GM12878 (cell line): ENCODE data around the gene IRF4. TPM values are rescaled to one million over a fixed set of nuclear protein-coding genes. Genes with fewer than 3 reads are reported as not detected.

Experiments
- ATAC-seq: fragments of 200-7000 bp; cut with Tn5 transposase; 3 replicates; pipeline ENCODE4 v1.9.1; 2020; ENCODE audit warnings: mild to moderate bottlenecking, moderate library complexity
- BruUV-seq: library from RNA; stranded (reverse); fragments of 400-500 nt; replicated peaks from 2 replicates; lab custom pipeline; 2021; lab: Mats Ljungman, UMichigan
- CTCF ChIA-PET: fragments of 300-600 bp; sonication (Branson Sonifier 250); formaldehyde crosslinking; extraction: SDS; loops from one replicate; lab custom pipeline; 2021; ENCODE audit warnings: inconsistent platforms; lab: Yijun Ruan, JAX
- POLR2A ChIA-PET: fragments of 350-600 bp; formaldehyde crosslinking; extraction: SDS; loops from one replicate; lab custom pipeline; 2021; ENCODE audit warnings: inconsistent platforms; lab: Charles Lee
- RAD21 ChIA-PET: fragments of 300-600 bp; sonication (Branson Sonifier 250); formaldehyde crosslinking; loops from one replicate; lab custom pipeline; 2023; ENCODE audit warnings: antibody characterized with exemption; ENCODE audit not compliant: unreplicated experiment; lab: Charles Lee
- SMC1A ChIA-PET: fragments of 300-600 bp; sonication (Branson Sonifier 250); formaldehyde crosslinking; loops from one replicate; lab custom pipeline; 2023; ENCODE audit not compliant: unreplicated experiment, uncharacterized antibody; lab: Charles Lee
- DNase-seq: peaks from one replicate; pipeline ENCODE4 v3.0.0-alpha.2; 2011; ENCODE audit warnings: low read depth, low spot score
- FAIRE-seq: peaks from 3 replicates; lab custom pipeline; 2011; peaks lifted over from hg19 to GRCh38; lab: Jason Lieb, UNC
- H2AFZ ChIP-seq: 2 replicates; pipeline ENCODE4 v1.6.0; 2011; ENCODE audit warnings: low read depth, low read length, control low read depth; ENCODE audit not compliant: control insufficient read depth
- H3K27ac ChIP-seq: 2 replicates; pipeline ENCODE4 v1.5.1; 2011; ENCODE audit warnings: control low read depth; ENCODE audit not compliant: control insufficient read depth, insufficient read depth
- H3K27me3 ChIP-seq, 2 experiments: replicated peaks in 1 of 2; 2 replicates each; pipeline versions ENCODE4 v1.6.0 to v1.6.1; 2011; ENCODE audit warnings: low read length in 1 of 2; ENCODE audit not compliant: control insufficient read depth in 2 of 2, insufficient read depth in 2 of 2
- H3K36me3 ChIP-seq, 2 experiments: 2 replicates each; pipeline ENCODE4 v1.5.1; 2011; ENCODE audit warnings: low read length in 1 of 2; ENCODE audit not compliant: control insufficient read depth in 2 of 2, insufficient read depth in 2 of 2
- H3K4me1 ChIP-seq: 2 replicates; pipeline ENCODE4 v1.6.1; 2011; ENCODE audit warnings: mild to moderate bottlenecking, low read length, moderate library complexity, mixed read lengths; ENCODE audit not compliant: control insufficient read depth, insufficient read depth
- H3K4me2 ChIP-seq: 2 replicates; pipeline ENCODE4 v1.6.0; 2011; ENCODE audit warnings: control low read depth; ENCODE audit not compliant: control insufficient read depth, insufficient read depth
- H3K4me3 ChIP-seq: fragments of 200-600 bp; sonication (generic); 2 replicates; pipeline ENCODE4 v1.5.1; 2016
- H3K79me2 ChIP-seq: 2 replicates; pipeline ENCODE4 v1.6.0; 2011; ENCODE audit warnings: low read length; ENCODE audit not compliant: control insufficient read depth, insufficient read depth
- H3K9ac ChIP-seq: 2 replicates; pipeline ENCODE4 v1.8.0; 2011; ENCODE audit warnings: low read length, control low read depth, mixed read lengths; ENCODE audit not compliant: control insufficient read depth, insufficient read depth
- H3K9me3 ChIP-seq: replicated peaks from 3 replicates; pipeline ENCODE4 v1.5.1; 2011; ENCODE audit warnings: mild to moderate bottlenecking, low read length; ENCODE audit not compliant: control insufficient read depth, insufficient read depth
- H4K20me1 ChIP-seq: 2 replicates; pipeline ENCODE4 v1.6.0; 2011; ENCODE audit not compliant: control insufficient read depth, insufficient read depth
- BMI1 ChIP-seq: fragments of 450-650 bp; IDR thresholded peaks from 2 replicates; pipeline ENCODE4 v1.6.1; 2016; ENCODE audit warnings: mild to moderate bottlenecking, moderate library complexity, borderline replicate concordance
- EP300 ChIP-seq, 2 experiments: fragments of 150-350 bp in 1 of 2; IDR thresholded peaks; 2 replicates each; pipeline ENCODE4 v1.6.1; 2011 to 2012; ENCODE audit warnings: low read depth in 2 of 2, low read length in 2 of 2, borderline replicate concordance in 1 of 2, improper control_type of control experiment in 1 of 2, inconsistent platforms in 1 of 2; ENCODE audit not compliant: control insufficient read depth in 1 of 2
- KDM1A ChIP-seq: fragments of 200-600 bp; sonication (generic); IDR thresholded peaks from 2 replicates; pipeline ENCODE4 v1.6.1; 2016; ENCODE audit warnings: borderline replicate concordance
- MEF2A ChIP-seq: IDR thresholded peaks from 2 replicates; pipeline ENCODE4 v1.6.1; 2011; ENCODE audit warnings: low read depth, mild to moderate bottlenecking, low read length, moderate library complexity; ENCODE audit not compliant: insufficient read depth
- NFYB ChIP-seq: IDR thresholded peaks from 2 replicates; pipeline ENCODE4 v1.6.1; 2011; ENCODE audit warnings: low read depth, mild to moderate bottlenecking, low read length, improper control_type of control experiment, moderate library complexity; ENCODE audit not compliant: insufficient read depth
- RCOR1 ChIP-seq: conservative IDR thresholded peaks from 2 replicates; pipeline ENCODE4 v1.6.1; 2012; ENCODE audit warnings: low read depth, low read length, improper control_type of control experiment
- TCF12 ChIP-seq: IDR thresholded peaks from 2 replicates; pipeline ENCODE4 v1.6.1; 2011; ENCODE audit warnings: low read depth, mild to moderate bottlenecking, low read length
- WGBS: methylation state at CpG from one replicate; pipeline ENCODE4 v1.1.6; 2016; ENCODE audit warnings: low lambda C conversion rate; ENCODE audit not compliant: insufficient replicate concordance, insufficient coverage; ENCODE audit errors: missing lambda C conversion rate; 5-methylcytosine and 5-hydroxymethylcytosine counted together
- in situ Hi-C: fragments of 300-500 bp; cut with MboI; formaldehyde crosslinking; loops from 9 replicates; pipeline ENCODE4 v1.14.3; 2018; ENCODE audit warnings: mixed read lengths
- intact Hi-C: fragments of 100-400 bp; cut with micrococcal nuclease; formaldehyde crosslinking; loops from one replicate; pipeline ENCODE4 v1.14.2; 2022; ENCODE audit not compliant: unreplicated experiment
- polyA plus RNA-seq, 11 experiments: library from polyadenylated mRNA; depleted of rRNA in 4 of 11; unstranded in 6 of 11; stranded (reverse) in 5 of 11; fragments of >200 nt; fragmentation: Nextera tagmentation in 4 of 11; fragmentation: Illumina TruSeq in 1 of 11; extraction: Ambion mirVana in 4 of 11; extraction: Trizol in 1 of 11; gene quantifications; 1 replicate in 1 of 11; 2 replicates in 10 of 11; pipeline versions ENCODE4 v1.2.1 to v1.2.3, GENCODE V29; 2011 to 2016; ENCODE audit warnings: inconsistent platforms in 2 of 11, missing spikeins in 2 of 11, low read depth in 1 of 11
- total RNA-seq, 4 experiments: library from RNA; depleted of rRNA in 3 of 4; stranded (reverse); fragments of >200 nt in 3 of 4; fragmentation: Illumina TruSeq in 1 of 4; extraction: Trizol in 1 of 4; gene quantifications; 2 replicates each; pipeline versions ENCODE4 v1.2.1 to v1.2.3, GENCODE V29; 2013 to 2021
- TF ChIP-seq, protein P1 (sequence below): fragments of 450-650 bp; IDR thresholded peaks from 2 replicates; pipeline ENCODE4 v1.6.1; 2017; ENCODE audit warnings: borderline replicate concordance
- TF ChIP-seq, protein P2 (sequence below): fragments of 450-650 bp; IDR thresholded peaks from 2 replicates; pipeline ENCODE4 v1.6.1; 2016; ENCODE audit warnings: mild to moderate bottlenecking
- TF ChIP-seq, protein P3 (sequence below): fragments of 450-650 bp; IDR thresholded peaks from 2 replicates; pipeline ENCODE4 v1.6.1; 2016; ENCODE audit warnings: mild to moderate bottlenecking
- TF ChIP-seq, protein P4 (sequence below): fragments of 450-650 bp; IDR thresholded peaks from 2 replicates; pipeline ENCODE4 v1.6.1; 2016; ENCODE audit warnings: mild to moderate bottlenecking, moderate library complexity, borderline replicate concordance
- TF ChIP-seq, protein P5 (sequence below): IDR thresholded peaks from 2 replicates; pipeline ENCODE4 v1.6.1; 2011; ENCODE audit warnings: low read depth, mild to moderate bottlenecking, low read length, moderate library complexity, borderline replicate concordance; ENCODE audit errors: extremely low read depth

The IRF4 gene
- total and polyA plus RNA-seq, 10 of the 15 experiments (the other 5 are each of a cell fraction or from before 2014, with no cell fraction given): 50.0 to 495 (median 257) TPM

DNA sequence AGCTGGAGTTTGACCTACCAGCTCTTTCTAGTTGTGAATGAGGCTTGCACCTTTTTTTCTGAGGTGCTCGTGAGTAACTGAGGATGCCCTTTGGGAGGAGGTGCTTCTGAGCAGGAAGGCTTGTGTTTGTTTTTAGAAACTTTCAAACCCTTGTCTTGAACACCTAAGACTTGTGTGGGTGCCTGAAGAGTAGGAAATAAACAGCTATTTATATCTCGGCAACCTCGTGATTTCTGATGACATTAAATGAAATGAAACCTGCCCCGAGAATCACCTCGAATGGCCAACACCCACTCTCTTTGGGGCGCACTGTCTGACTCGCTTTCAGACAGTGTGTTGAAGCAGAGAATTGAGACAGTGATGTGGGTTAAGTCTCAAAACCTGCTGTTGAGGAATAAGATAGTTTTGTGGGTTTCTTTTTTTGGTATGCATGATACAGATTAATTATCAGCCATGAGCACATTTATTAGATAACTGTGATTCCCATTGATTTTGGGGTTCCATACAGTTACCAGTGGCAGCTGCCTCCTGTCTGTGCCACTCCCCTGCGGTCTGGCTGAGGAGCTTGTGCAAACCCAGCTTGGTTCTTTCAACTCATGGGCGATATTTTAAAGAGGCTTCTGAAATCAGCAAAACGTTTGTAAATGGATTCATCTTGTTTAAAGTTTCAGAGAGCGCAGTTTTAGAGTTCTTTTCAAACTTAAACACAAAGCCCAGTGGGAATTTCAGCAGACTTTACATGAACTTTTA is 8.4 kb downstream of the IRF4 start:
- H3K9me3 ChIP-seq: no peaks in the 10 kb centered on the region
- no peaks in the 10 kb centered on the region for H3K27me3 ChIP-seq
- FAIRE-seq: no peak
- peak overlapping the region; percentile 61 for H3K4me3 ChIP-seq
- POLR2A ChIA-PET: interaction anchor here (0.6 to 1.7 kb wide), 18 partner anchors 10 to 205 kb away, joined by 3 to 11 read pairs (median 4); no protein-coding TSS in a partner anchor
- SMC1A ChIA-PET: interaction anchor here (0.7 to 13.5 kb wide), 37 partner anchors 8 to 212 kb away, joined by 3 to 185 read pairs (median 4); partner anchors contain the start of genes DUSP22 and IRF4
- H3K4me1 ChIP-seq: peaks cover 35% of the 10 kb centered on the region
- in situ Hi-C loops (loop anchor here (5.0 to 10.0 kb wide), 2 partner anchors 185 to 213 kb away; no protein-coding TSS in a partner anchor), intact Hi-C loops (no loop called here)
- no peak for DNase-seq
- H4K20me1 ChIP-seq: peaks cover 37% of the 10 kb centered on the region
- H3K9ac ChIP-seq: peak overlapping the region; percentile 22; the same call in 1 of the 2 replicates
- H2AFZ ChIP-seq: no peak overlapping the region
- peaks cover 94% of the 10 kb centered on the region for H3K79me2 ChIP-seq
- peak overlapping the region; percentile 39 for H3K27ac ChIP-seq
- H3K36me3 ChIP-seq: peaks cover 60 to 72% of the 10 kb centered on the region in 2 experiments
- peak overlapping the region; percentile 76 for H3K4me2 ChIP-seq
- peak; percentile 10 for ATAC-seq
- BruUV-seq: no TSS peak
- CTCF ChIA-PET: interaction anchor here (0.7 to 2.8 kb wide), 15 partner anchors 9 to 260 kb away, joined by 3 to 15 read pairs (median 4); no protein-coding TSS in a partner anchor
- RAD21 ChIA-PET: interaction anchor here (0.7 to 5.1 kb wide), 35 partner anchors 9 to 997 kb away, joined by 3 to 43 read pairs (median 4); partner anchors contain the start of gene IRF4
- WGBS: 27% methylated on average over 11 of the region's 11 CpGs
- TF ChIP-seq, protein P1, sequence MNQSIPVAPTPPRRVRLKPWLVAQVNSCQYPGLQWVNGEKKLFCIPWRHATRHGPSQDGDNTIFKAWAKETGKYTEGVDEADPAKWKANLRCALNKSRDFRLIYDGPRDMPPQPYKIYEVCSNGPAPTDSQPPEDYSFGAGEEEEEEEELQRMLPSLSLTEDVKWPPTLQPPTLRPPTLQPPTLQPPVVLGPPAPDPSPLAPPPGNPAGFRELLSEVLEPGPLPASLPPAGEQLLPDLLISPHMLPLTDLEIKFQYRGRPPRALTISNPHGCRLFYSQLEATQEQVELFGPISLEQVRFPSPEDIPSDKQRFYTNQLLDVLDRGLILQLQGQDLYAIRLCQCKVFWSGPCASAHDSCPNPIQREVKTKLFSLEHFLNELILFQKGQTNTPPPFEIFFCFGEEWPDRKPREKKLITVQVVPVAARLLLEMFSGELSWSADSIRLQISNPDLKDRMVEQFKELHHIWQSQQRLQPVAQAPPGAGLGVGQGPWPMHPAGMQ: no peak
- TF ChIP-seq, protein P2, sequence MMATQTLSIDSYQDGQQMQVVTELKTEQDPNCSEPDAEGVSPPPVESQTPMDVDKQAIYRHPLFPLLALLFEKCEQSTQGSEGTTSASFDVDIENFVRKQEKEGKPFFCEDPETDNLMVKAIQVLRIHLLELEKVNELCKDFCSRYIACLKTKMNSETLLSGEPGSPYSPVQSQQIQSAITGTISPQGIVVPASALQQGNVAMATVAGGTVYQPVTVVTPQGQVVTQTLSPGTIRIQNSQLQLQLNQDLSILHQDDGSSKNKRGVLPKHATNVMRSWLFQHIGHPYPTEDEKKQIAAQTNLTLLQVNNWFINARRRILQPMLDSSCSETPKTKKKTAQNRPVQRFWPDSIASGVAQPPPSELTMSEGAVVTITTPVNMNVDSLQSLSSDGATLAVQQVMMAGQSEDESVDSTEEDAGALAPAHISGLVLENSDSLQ: no peak
- no peak for TF ChIP-seq TCF12
- TF ChIP-seq EP300 (IDR thresholded peaks at IDR 0.05; ENCODE audit: borderline replicate concordance in 1 of 2, control insufficient read depth in 1 of 2, low read depth in 2 of 2, low read length in 2 of 2): peak; percentile 56 to 84; a peak in 2 of 4 replicates
- peak; percentile 94 for TF ChIP-seq MEF2A
- TF ChIP-seq, protein P3, sequence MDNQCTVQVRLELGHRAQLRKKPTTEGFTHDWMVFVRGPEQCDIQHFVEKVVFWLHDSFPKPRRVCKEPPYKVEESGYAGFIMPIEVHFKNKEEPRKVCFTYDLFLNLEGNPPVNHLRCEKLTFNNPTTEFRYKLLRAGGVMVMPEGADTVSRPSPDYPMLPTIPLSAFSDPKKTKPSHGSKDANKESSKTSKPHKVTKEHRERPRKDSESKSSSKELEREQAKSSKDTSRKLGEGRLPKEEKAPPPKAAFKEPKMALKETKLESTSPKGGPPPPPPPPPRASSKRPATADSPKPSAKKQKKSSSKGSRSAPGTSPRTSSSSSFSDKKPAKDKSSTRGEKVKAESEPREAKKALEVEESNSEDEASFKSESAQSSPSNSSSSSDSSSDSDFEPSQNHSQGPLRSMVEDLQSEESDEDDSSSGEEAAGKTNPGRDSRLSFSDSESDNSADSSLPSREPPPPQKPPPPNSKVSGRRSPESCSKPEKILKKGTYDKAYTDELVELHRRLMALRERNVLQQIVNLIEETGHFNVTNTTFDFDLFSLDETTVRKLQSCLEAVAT: peak; percentile 45; the same call in 1 of the 2 replicates
- TF ChIP-seq KDM1A: no peak
- TF ChIP-seq NFYB: no peak
- no peak for TF ChIP-seq RCOR1
- TF ChIP-seq, protein P4, sequence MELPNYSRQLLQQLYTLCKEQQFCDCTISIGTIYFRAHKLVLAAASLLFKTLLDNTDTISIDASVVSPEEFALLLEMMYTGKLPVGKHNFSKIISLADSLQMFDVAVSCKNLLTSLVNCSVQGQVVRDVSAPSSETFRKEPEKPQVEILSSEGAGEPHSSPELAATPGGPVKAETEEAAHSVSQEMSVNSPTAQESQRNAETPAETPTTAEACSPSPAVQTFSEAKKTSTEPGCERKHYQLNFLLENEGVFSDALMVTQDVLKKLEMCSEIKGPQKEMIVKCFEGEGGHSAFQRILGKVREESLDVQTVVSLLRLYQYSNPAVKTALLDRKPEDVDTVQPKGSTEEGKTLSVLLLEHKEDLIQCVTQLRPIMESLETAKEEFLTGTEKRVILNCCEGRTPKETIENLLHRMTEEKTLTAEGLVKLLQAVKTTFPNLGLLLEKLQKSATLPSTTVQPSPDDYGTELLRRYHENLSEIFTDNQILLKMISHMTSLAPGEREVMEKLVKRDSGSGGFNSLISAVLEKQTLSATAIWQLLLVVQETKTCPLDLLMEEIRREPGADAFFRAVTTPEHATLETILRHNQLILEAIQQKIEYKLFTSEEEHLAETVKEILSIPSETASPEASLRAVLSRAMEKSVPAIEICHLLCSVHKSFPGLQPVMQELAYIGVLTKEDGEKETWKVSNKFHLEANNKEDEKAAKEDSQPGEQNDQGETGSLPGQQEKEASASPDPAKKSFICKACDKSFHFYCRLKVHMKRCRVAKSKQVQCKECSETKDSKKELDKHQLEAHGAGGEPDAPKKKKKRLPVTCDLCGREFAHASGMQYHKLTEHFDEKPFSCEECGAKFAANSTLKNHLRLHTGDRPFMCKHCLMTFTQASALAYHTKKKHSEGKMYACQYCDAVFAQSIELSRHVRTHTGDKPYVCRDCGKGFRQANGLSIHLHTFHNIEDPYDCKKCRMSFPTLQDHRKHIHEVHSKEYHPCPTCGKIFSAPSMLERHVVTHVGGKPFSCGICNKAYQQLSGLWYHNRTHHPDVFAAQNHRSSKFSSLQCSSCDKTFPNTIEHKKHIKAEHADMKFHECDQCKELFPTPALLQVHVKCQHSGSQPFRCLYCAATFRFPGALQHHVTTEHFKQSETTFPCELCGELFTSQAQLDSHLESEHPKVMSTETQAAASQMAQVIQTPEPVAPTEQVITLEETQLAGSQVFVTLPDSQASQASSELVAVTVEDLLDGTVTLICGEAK: no peak
- TF ChIP-seq, protein P5, sequence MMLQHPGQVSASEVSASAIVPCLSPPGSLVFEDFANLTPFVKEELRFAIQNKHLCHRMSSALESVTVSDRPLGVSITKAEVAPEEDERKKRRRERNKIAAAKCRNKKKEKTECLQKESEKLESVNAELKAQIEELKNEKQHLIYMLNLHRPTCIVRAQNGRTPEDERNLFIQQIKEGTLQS: no peak
- 0 out of 2 replicates have a peak, but pooled peaks have one; percentile 42 for TF ChIP-seq BMI1
